ENCODE data around the gene CEBPE.

The CEBPE gene

GRCh38 chr14:23139874-23140273 is 20.8 kb upstream of the CEBPE start:
- Histone ChIP-seq H3K9me2 (ENCODE audit: low read depth, low read length) (no peaks in the 10 kb centered on the region), H3K9me3 (ENCODE audit: low read length) (no peaks in the 10 kb centered on the region), H3K36me3 (ENCODE audit: insufficient read depth, low read length) (no peaks in the 10 kb centered on the region), H3K4me2 (ENCODE audit: low read length) (no peak overlapping the region), H3K4me1 (ENCODE audit: insufficient read depth, low read length, severe bottlenecking) (no peaks in the 10 kb centered on the region), H2AFZ (ENCODE audit: low read length) (no peak overlapping the region), H3K79me2 (ENCODE audit: insufficient read depth, low read length) (no peaks in the 10 kb centered on the region), H3F3A (ENCODE audit: insufficient read depth, low read length) (no peaks in the 10 kb centered on the region), H4K20me1 (ENCODE audit: insufficient read depth, low read length) (no peaks in the 10 kb centered on the region), H3K4me3 (ENCODE audit: low read depth, low read length, poor library complexity, severe bottlenecking) (no peak overlapping the region), H3K9ac (ENCODE audit: low read length) (no peak overlapping the region), H3K27ac (ENCODE audit: low read depth, low read length, poor library complexity, severe bottlenecking) (no peak overlapping the region), H3K27me3 (ENCODE audit: insufficient read depth, low read length) (peaks cover 10% of the 10 kb centered on the region; the same call in 1 of the 2 replicates)
- TF ChIP-seq CTCF (IDR thresholded peaks at IDR 0.05; ENCODE audit: low read length), result no peak
- TF ChIP-seq EZH2 (IDR thresholded peaks at IDR 0.05; ENCODE audit: borderline replicate concordance, low read length), result no peak

GRCh38 chr14:23137813-23138535 is 18.9 kb upstream of the CEBPE start:
- Histone ChIP-seq H4K20me1 (ENCODE audit: insufficient read depth, low read length) (no peaks in the 10 kb centered on the region), H3K27ac (ENCODE audit: low read depth, low read length, poor library complexity, severe bottlenecking) (no peak overlapping the region), H3K9ac (ENCODE audit: low read length) (no peak overlapping the region), H3K4me3 (ENCODE audit: low read depth, low read length, poor library complexity, severe bottlenecking) (no peak overlapping the region), H3K27me3 (ENCODE audit: insufficient read depth, low read length) (peaks cover 10% of the 10 kb centered on the region; the same call in 1 of the 2 replicates), H3K4me2 (ENCODE audit: low read length) (no peak overlapping the region), H3K9me2 (ENCODE audit: low read depth, low read length) (no peaks in the 10 kb centered on the region), H3K79me2 (ENCODE audit: insufficient read depth, low read length) (no peaks in the 10 kb centered on the region), H3K4me1 (ENCODE audit: insufficient read depth, low read length, severe bottlenecking) (no peaks in the 10 kb centered on the region), H3K36me3 (ENCODE audit: insufficient read depth, low read length) (no peaks in the 10 kb centered on the region), H2AFZ (ENCODE audit: low read length) (no peak overlapping the region), H3F3A (ENCODE audit: insufficient read depth, low read length) (no peaks in the 10 kb centered on the region), H3K9me3 (ENCODE audit: low read length) (no peaks in the 10 kb centered on the region)
- no peak for TF ChIP-seq CTCF (IDR thresholded peaks at IDR 0.05; ENCODE audit: low read length)
- TF ChIP-seq EZH2 (IDR thresholded peaks at IDR 0.05; ENCODE audit: borderline replicate concordance, low read length), result no peak

DNA sequence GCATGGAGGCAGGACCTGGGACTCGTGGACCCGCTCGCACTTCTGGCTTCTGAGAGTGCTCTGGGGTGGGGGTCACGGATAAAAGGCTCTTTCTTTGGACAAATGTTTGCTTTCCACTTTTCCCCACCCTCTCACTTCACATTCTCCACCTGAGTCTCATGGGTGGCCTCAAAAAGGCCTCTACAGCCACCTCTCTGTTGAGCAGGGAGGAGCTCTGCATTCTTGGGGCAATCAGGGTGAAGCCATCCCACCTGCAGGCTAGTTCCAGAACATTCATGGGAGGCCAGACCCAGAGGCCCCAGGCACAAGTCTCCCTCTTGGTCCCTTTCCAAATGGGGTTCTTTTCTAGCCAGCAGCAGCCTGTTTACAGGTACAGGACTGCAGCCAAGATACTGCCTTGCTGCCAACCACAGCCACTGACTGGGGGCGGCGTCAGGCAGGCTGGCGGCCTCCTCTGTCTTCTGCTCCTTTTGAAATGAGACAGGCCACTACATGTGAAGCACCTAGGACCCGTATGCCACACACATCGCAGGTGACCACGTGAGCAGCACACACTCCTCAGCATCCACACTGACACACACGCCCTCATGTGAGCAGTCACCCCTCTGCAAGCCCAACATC is 18.2 kb upstream of the CEBPE start:
- no peaks in the 10 kb centered on the region for H3K9me2 ChIP-seq (ENCODE audit: low read depth, low read length)
- H3K4me1 ChIP-seq (ENCODE audit: insufficient read depth, low read length, severe bottlenecking), result no peaks in the 10 kb centered on the region
- TF ChIP-seq CTCF (IDR thresholded peaks at IDR 0.05; ENCODE audit: low read length), result no peak
- no peak for TF ChIP-seq EZH2 (IDR thresholded peaks at IDR 0.05; ENCODE audit: borderline replicate concordance, low read length)
- no peak overlapping the region for H3K4me2 ChIP-seq (ENCODE audit: low read length)
- no peak overlapping the region for H2AFZ ChIP-seq (ENCODE audit: low read length)
- H3K79me2 ChIP-seq (ENCODE audit: insufficient read depth, low read length), result no peaks in the 10 kb centered on the region
- peaks cover 7% of the 10 kb centered on the region; the same call in 1 of the 2 replicates for H3K27me3 ChIP-seq (ENCODE audit: insufficient read depth, low read length)
- no peaks in the 10 kb centered on the region for H3K9me3 ChIP-seq (ENCODE audit: low read length)
- no peak overlapping the region for H3K9ac ChIP-seq (ENCODE audit: low read length)
- no peaks in the 10 kb centered on the region for H3F3A ChIP-seq (ENCODE audit: insufficient read depth, low read length)
- H4K20me1 ChIP-seq (ENCODE audit: insufficient read depth, low read length), result no peaks in the 10 kb centered on the region
- no peaks in the 10 kb centered on the region for H3K36me3 ChIP-seq (ENCODE audit: insufficient read depth, low read length)
- no peak overlapping the region for H3K4me3 ChIP-seq (ENCODE audit: low read depth, low read length, poor library complexity, severe bottlenecking)
- no peak overlapping the region for H3K27ac ChIP-seq (ENCODE audit: low read depth, low read length, poor library complexity, severe bottlenecking)

Data from OCI-LY1 (cell line).